ENCODE results near the gene SIPA1.

The SIPA1 gene

GRCh38 chr11:65607614-65608426 is 30.1 kb upstream of the SIPA1 start:
- DNase-seq: no peak

GRCh38 chr11:65609229-65609628 is 28.7 kb upstream of the SIPA1 start:
- no peak for DNase-seq

- DNase-seq: no peak
These were observed 28.2 kb upstream of the SIPA1 start for GRCh38 chr11:65609665-65610064.

- DNase-seq: no peak
These were observed 27.5 kb upstream of the SIPA1 start for GRCh38 chr11:65610404-65610803.

- peak; percentile 63 for DNase-seq
These were observed 26.7 kb upstream of the SIPA1 start for GRCh38 chr11:65611028-65611757.

- no peak for DNase-seq
These were observed 25.9 kb upstream of the SIPA1 start for GRCh38 chr11:65611758-65612603.

- no peak for DNase-seq
These were observed 25.2 kb upstream of the SIPA1 start for GRCh38 chr11:65612691-65613090.

- no peak for DNase-seq
These were observed 24.6 kb upstream of the SIPA1 start for GRCh38 chr11:65613091-65613928.

- peak; percentile 100 for DNase-seq
These were observed 22.5 kb upstream of the SIPA1 start, which contains the start of gene PCNX3 for GRCh38 chr11:65615229-65615949. Gene PCNX3, plus strand, starts transcription at chr11:65615776. Its CDS starts 536 bp downstream, at chr11:65616312.

GRCh38 chr11:65615950-65616574 is 21.8 kb upstream of the SIPA1 start:
- DNase-seq: no peak

DNA sequence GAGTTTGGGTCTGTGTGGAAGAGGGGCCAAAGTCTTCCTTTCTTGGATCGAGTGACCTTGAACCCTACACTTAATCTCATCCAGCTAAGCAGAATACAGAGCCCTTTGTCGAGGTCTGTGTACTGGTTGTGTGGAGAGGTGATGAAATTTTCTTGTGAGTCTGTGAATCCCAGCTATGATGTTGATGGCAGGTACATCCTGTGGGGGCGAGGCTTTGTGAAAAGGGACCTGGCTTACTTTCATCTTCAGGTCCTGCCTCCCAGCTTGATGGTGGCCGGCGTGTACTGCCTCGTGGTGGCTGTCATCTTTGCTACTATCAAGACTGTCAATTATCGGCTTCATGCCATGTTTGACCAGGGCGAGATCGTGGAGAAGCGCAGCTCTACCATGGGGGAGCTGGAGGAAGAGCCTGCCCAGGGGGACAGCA is 21.3 kb upstream of the SIPA1 start:
- DNase-seq: no peak

GRCh38 chr11:65617136-65617850 is 20.6 kb upstream of the SIPA1 start:
- no peak for DNase-seq

DNA sequence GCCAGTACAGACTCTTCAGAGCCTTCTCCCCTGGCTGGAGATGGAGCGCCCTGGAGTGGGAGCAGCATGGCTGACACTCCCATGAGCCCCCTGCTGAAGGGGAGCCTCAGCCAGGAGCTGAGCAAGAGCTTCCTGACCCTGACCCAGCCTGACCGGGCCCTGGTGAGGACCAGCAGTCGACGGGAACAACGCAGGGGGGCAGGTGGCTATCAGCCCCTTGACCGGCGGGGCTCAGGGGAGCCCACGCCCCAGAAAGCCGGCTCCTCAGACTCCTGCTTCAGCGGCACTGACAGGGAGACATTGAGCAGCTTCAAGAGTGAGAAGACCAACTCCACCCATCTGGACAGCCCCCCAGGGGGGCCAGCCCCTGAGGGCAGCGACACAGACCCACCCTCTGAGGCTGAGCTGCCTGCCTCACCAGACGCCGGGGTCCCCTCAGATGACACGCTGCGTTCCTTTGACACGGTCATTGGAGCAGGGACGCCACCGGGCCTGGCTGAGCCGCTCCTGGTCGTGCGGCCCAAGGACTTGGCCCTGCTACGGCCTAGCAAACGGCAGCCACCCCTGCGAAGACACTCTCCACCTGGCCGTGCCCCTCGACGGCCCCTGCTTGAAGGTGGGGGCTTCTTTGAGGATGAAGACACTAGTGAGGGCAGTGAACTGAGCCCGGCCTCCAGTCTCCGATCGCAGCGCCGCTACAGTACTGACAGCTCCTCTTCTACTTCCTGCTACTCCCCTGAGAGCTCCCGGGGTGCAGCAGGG is 19.7 kb upstream of the SIPA1 start:
- DNase-seq: no peak

DNA sequence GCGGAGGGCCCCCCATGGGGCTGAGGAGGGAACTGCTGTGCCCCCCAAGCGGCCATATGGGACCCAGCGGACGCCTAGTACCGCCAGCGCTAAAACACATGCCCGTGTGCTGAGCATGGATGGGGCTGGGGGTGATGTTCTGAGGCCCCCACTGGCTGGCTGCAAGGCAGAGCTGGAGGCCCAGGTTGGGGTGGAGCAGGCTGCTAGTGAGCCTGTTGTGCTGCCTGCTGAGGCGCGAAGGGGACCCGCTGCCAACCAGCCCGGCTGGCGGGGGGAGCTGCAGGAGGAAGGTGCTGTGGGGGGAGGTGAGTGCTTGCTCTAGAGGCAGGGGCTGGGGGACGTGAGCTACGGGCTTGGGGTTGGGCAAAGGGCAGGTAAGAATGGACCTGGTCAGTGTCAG is 19.1 kb upstream of the SIPA1 start:
- no peak for DNase-seq

GRCh38 chr11:65619281-65619928 is 18.5 kb upstream of the SIPA1 start:
- DNase-seq: no peak

GRCh38 chr11:65620666-65621065 is 17.2 kb upstream of the SIPA1 start:
- DNase-seq: no peak

- no peak for DNase-seq
These were observed 16.4 kb upstream of the SIPA1 start for GRCh38 chr11:65621460-65621859.

DNA sequence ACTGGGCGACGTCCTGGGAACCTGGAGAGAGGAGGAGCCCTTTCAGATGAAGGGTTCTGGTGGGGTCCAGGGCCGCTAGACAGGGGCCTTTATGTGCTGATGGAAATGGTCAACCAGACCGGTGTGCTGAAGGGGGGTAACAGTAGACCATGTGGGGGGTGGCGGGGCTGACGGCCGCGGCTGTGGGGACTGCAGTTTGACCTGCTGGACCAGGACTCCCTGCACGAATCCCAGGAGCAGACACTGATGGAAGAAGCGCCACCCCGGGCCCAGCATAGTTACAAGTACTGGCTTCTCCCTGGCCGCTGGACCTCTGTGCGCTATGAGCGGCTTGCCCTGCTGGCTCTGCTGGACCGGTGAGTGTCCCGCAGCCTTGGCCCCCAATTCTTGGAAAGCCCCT is 15.9 kb upstream of the SIPA1 start:
- no peak for DNase-seq

DNA sequence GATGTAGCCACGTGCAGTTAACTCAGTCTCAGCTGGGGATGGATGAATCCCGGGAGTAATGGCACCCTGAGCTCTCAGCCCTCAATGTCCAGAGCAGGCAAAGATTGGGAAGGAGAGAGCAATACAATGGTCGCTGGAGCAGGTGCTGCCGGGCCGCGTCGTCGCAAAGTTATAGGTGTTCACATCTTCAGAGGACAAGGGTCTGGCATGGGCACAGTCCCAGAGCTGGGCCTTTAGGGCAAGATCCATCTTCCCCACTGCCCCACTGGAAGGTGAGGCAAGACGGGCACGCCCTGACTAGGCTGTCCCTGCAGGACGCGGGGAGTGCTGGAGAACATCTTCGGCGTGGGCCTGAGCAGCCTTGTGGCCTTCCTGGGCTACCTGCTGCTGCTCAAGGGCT is 14.7 kb upstream of the SIPA1 start:
- DNase-seq: no peak
